GM13977 (cell line): Measurements from ENCODE around the gene ENTREP3.
"Not testable (repeated sequence)": the region's sequence is repeated elsewhere in the genome, so short reads cannot be mapped to it uniquely, and the experiment has no call there.

Experiments used
- DNase-seq: peaks from one replicate; pipeline ENCODE4 v3.0.0; 2012; ENCODE audit warnings: low spot score
- in situ Hi-C: fragments of 300-500 bp; cut with MboI; formaldehyde crosslinking; loops from one replicate; pipeline ENCODE4 v1.12.0; 2022; ENCODE audit warnings: low sequenced_read_pairs, low pct_unique_long_range_greater_than_20kb, mixed read lengths, inconsistent platforms; ENCODE audit not compliant: unreplicated experiment
- TF ChIP-seq, protein P1 (sequence below): IDR thresholded peaks from 2 replicates; pipeline ENCODE4 v1.5.1; 2012; ENCODE audit warnings: mild to moderate bottlenecking, control low read depth; ENCODE audit not compliant: insufficient read depth; ENCODE audit errors: extremely low read depth, missing control alignments

Gene ENTREP3

DNA sequence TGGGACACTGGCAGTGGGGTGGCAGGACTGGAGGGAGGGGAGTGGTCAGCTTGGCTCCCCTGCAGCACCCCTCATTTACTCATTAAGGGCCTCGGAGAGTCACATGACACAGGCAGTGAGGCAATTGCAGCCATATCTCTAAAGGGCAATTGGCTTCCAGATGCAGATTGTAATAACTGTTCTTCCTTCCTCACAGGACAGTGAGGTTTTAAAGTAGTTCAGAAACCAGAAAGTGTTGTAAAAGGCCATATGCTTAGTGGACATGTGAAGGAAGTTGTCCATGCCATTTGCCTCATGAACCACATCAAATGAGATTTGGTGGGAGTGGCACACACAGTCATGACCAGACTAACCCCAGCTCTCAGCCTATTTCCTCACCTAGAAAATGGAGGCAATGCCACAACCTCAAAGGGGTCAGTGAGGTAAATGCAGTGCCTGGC, 35.7 kb downstream of the ENTREP3 start:
- TF ChIP-seq, protein P1, sequence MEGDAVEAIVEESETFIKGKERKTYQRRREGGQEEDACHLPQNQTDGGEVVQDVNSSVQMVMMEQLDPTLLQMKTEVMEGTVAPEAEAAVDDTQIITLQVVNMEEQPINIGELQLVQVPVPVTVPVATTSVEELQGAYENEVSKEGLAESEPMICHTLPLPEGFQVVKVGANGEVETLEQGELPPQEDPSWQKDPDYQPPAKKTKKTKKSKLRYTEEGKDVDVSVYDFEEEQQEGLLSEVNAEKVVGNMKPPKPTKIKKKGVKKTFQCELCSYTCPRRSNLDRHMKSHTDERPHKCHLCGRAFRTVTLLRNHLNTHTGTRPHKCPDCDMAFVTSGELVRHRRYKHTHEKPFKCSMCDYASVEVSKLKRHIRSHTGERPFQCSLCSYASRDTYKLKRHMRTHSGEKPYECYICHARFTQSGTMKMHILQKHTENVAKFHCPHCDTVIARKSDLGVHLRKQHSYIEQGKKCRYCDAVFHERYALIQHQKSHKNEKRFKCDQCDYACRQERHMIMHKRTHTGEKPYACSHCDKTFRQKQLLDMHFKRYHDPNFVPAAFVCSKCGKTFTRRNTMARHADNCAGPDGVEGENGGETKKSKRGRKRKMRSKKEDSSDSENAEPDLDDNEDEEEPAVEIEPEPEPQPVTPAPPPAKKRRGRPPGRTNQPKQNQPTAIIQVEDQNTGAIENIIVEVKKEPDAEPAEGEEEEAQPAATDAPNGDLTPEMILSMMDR: no peak
- in situ Hi-C loops: no loop called here
- no peak for DNase-seq

DNA sequence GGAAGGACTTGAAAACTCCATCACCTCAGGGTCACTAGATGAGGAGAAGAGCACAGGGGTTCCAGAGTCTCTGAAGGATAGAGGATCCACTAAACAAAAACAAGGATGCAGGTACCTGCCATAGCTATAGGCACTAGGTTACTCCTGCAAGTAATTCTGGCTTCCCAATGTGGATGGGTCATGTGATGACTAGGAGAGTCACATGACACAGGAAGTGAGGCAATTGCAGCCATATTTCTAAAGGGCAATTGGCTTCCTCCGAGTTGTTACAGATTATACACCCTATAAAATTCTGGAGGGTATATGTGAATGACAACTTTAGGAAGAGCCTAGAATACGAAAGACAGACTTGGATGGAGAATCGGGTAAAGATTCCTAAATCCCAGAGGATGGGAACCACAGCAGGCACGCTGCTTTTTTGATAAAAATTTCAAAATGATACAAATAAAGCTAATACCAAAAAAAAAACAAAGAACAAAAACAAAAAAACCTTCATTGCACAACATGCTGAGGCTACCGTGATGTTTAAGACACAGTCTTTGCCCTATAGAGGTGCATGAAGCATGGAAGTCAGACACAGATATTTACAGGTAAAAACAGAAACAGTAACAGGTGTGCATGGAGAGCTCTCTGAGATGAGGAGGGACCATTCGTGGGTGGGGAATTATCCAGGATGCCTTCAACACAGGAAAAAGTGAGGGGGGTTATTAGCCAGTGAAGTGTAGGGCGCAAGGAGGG, 36.3 kb downstream of the ENTREP3 start:
- TF ChIP-seq, protein P1: no peak
- no peak for DNase-seq
- in situ Hi-C loops: no loop called here

DNA sequence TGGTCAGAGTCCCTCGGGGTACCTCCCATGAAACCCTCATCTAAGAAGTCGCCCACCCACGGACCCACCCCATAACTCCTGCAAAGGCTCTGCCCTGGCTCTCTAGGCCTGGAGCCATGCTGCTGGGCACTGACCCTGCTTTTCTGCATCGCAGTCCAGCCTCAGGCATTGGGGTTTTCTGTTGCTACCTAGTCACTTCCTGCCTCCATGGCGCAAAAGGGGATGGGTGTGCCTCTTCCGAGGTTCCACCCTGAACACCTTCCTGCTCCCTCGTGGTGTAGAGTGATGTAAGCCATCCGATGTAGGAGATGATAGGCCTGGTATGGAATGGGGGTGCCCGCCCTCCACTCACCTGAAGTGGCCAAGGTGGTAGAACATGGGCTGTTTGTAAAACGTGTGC, 40.6 kb downstream of the ENTREP3 start:
- in situ Hi-C loops, DNase-seq: not testable (repeated sequence)

DNA sequence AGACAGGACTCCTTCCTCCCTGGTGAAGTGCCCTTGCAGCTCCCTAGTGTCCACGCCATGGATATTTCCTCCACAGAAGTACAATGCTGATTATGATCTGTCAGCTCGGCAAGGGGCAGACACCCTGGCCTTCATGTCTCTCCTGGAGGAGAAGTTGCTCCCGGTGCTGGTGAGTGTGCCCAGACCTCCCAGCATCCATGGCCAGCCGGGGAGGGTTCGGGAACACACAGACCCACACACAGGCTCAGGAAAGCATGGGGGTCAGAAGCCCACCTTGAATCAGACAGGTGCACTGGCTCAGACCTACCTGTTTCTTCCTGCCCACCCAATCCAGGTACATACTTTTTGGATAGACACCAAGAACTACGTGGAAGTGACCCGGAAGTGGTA, 43.2 kb downstream of the ENTREP3 start:
- in situ Hi-C loops, DNase-seq: not testable (repeated sequence)

DNA sequence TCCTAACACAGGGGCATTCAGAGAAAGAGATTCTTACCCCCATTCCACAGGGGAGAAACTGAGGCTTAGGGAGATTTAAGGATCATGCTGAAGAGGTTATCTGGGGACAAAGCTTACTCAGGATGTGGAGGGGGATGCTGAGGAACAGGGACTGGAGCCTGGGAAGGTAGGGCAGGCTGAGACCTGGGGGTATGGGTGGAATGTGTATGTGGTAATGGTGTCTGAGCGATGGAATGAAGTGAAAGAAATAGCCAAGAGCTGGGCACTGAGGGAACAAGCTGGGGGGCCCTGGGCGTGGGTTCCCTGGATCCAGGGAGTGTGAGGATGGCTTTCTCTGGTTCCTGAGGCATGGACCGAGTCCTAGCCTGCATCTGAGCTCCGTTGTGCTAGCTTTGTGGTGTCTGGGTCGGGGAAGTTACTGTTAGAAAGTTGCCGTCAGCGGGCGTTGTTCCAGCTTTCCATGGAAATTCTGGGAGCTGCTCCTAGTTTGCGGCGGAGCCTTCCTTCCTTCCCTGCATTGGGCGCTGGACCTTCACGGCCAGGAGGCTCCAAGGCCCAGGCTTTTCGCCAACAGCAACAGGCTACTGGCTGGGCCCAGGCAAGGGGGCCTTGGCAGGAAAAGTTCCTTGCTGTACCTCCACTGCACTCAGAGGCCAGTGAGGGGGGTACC, 43.8 kb downstream of the ENTREP3 start:
- DNase-seq, in situ Hi-C loops: not testable (repeated sequence)

GRCh38 chr1:155210314-155211104, 44.8 kb downstream of the ENTREP3 start:
- DNase-seq: no peak
- in situ Hi-C loops: no loop called here
- TF ChIP-seq, protein P1: no peak

DNA sequence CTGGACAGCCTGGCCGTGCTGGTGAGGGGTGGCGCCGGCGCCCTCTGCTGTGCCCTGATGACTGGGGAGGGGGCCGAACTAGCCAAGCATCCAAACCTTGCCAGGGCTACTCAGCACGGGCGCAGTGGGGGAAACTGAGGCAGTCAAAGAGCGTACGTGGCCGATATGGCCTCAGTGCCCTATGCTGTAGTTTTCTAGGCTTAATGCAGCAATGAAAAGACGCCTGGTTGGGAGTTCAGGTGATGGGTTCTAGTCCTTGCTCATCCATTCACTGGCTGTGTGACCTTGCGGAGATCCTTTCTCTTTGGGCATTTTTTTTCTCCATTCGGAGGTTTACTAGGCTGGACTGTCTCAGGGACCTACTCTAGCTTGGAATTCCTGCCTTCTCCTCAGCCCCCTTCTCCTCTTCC, 46.0 kb downstream of the ENTREP3 start:
- TF ChIP-seq, protein P1: no peak
- in situ Hi-C loops: no loop called here
- DNase-seq: no peak
